Astrocyte (in vitro differentiated cells and primary cell): ENCODE data around the gene BUB1. TPM values are rescaled to one million over a fixed set of nuclear protein-coding genes. Genes with fewer than 3 reads are reported as not detected.

Experiments
- DNase-seq: peaks from one replicate; pipeline ENCODE4 v3.0.0-alpha.2; 2010; ENCODE audit warnings: low read depth
- FAIRE-seq: peaks from 2 replicates; lab custom pipeline; 2011; peaks lifted over from hg19 to GRCh38; lab: Jason Lieb, UNC
- H2AFZ ChIP-seq: 2 replicates; pipeline ENCODE4 v1.6.0; 2012; ENCODE audit warnings: low read depth, low read length, inconsistent platforms
- H3K27ac ChIP-seq: 2 replicates; pipeline ENCODE4 v1.5.1; 2011; ENCODE audit warnings: low read depth, low read length, inconsistent platforms
- H3K27me3 ChIP-seq: 2 replicates; pipeline ENCODE4 v1.6.0; 2011; ENCODE audit warnings: low read length, inconsistent platforms; ENCODE audit not compliant: insufficient read depth
- H3K36me3 ChIP-seq: 2 replicates; pipeline ENCODE4 v1.5.1; 2011; ENCODE audit warnings: low read length, inconsistent platforms; ENCODE audit not compliant: insufficient read depth
- H3K4me1 ChIP-seq: 2 replicates; pipeline ENCODE4 v1.5.1; 2011; ENCODE audit warnings: low read length, inconsistent platforms; ENCODE audit not compliant: insufficient read depth
- H3K4me2 ChIP-seq: 2 replicates; pipeline ENCODE4 v1.6.0; 2012; ENCODE audit warnings: low read length, inconsistent platforms
- H3K4me3 ChIP-seq: 2 replicates; pipeline ENCODE4 v1.5.1; 2011; ENCODE audit warnings: low read depth, mild to moderate bottlenecking, low read length, inconsistent platforms; ENCODE audit not compliant: insufficient read depth
- H3K79me2 ChIP-seq: 2 replicates; pipeline ENCODE4 v1.6.0; 2012; ENCODE audit warnings: mild to moderate bottlenecking, low read length, inconsistent platforms; ENCODE audit not compliant: insufficient read depth
- H3K9ac ChIP-seq: 2 replicates; pipeline ENCODE4 v1.6.0; 2012; ENCODE audit warnings: mild to moderate bottlenecking, low read length, inconsistent platforms
- H3K9me3 ChIP-seq: 2 replicates; pipeline ENCODE4 v1.5.1; 2012; ENCODE audit warnings: low read depth, mild to moderate bottlenecking, low read length, inconsistent platforms; ENCODE audit not compliant: insufficient read depth
- H4K20me1 ChIP-seq: 2 replicates; pipeline ENCODE4 v1.6.0; 2012; ENCODE audit warnings: low read length, inconsistent platforms; ENCODE audit not compliant: insufficient read depth
- H3K27ac Mint-ChIP-seq: one replicate; pipeline ENCODE4 v1.8.0; 2021; ENCODE audit warnings: mild to moderate bottlenecking, mixed read lengths; ENCODE audit not compliant: unreplicated experiment
- H3K27me3 Mint-ChIP-seq: one replicate; pipeline ENCODE4 v1.8.0; 2021; ENCODE audit warnings: low read depth, mixed read lengths; ENCODE audit not compliant: unreplicated experiment
- H3K36me3 Mint-ChIP-seq: one replicate; pipeline ENCODE4 v1.8.0; 2021; ENCODE audit warnings: low read depth, mixed read lengths; ENCODE audit not compliant: unreplicated experiment
- H3K4me1 Mint-ChIP-seq: one replicate; pipeline ENCODE4 v1.8.0; 2021; ENCODE audit warnings: low read depth, mixed read lengths; ENCODE audit not compliant: unreplicated experiment
- H3K4me3 Mint-ChIP-seq: one replicate; pipeline ENCODE4 v1.8.0; 2021; ENCODE audit warnings: mild to moderate bottlenecking, moderate library complexity, mixed read lengths; ENCODE audit not compliant: unreplicated experiment
- H3K9me3 Mint-ChIP-seq: one replicate; pipeline ENCODE4 v1.8.0; 2021; ENCODE audit warnings: mild to moderate bottlenecking, mixed read lengths; ENCODE audit not compliant: unreplicated experiment
- EZH2 ChIP-seq: IDR thresholded peaks from 2 replicates; pipeline ENCODE4 v1.6.1; 2012; ENCODE audit warnings: mild to moderate bottlenecking, low read length, inconsistent platforms; ENCODE audit not compliant: insufficient read depth
- total RNA-seq: library from RNA; stranded (reverse); gene quantifications from 2 replicates; pipeline ENCODE4 v1.2.1, GENCODE V29; 2021
- TF ChIP-seq, protein P1 (sequence below): IDR thresholded peaks from 2 replicates; pipeline ENCODE4 v1.5.1; 2011; ENCODE audit warnings: low read depth, mild to moderate bottlenecking, inconsistent platforms, low read length, moderate library complexity; ENCODE audit not compliant: insufficient read depth

The BUB1 gene
- total RNA-seq, 1 donor from 2014 or later: 8.0 TPM

DNA sequence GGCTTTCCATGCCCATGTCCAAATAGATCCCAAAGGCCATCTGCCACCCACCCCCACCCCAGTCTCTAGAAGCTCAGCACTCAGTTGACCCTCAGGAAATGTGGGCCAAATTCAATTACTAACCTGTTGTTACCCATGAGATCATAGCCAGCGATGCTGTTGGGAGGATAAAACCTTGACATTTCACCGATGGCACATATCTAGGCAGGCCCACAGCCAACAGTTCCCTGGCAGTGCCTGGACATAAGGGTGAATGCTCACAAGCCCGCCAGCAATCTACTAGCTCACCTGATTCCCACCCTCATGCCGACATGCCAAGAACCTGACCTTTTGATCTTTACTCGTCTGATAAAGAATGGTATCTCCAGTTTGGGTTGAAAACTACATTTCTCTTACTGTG is 42.7 kb upstream of the BUB1 start:
- TF ChIP-seq EZH2: no peak
- TF ChIP-seq, protein P1, sequence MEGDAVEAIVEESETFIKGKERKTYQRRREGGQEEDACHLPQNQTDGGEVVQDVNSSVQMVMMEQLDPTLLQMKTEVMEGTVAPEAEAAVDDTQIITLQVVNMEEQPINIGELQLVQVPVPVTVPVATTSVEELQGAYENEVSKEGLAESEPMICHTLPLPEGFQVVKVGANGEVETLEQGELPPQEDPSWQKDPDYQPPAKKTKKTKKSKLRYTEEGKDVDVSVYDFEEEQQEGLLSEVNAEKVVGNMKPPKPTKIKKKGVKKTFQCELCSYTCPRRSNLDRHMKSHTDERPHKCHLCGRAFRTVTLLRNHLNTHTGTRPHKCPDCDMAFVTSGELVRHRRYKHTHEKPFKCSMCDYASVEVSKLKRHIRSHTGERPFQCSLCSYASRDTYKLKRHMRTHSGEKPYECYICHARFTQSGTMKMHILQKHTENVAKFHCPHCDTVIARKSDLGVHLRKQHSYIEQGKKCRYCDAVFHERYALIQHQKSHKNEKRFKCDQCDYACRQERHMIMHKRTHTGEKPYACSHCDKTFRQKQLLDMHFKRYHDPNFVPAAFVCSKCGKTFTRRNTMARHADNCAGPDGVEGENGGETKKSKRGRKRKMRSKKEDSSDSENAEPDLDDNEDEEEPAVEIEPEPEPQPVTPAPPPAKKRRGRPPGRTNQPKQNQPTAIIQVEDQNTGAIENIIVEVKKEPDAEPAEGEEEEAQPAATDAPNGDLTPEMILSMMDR: no peak
- Histone ChIP-seq H3K27me3 (peaks cover 30% of the 10 kb centered on the region), H3K9me3 (no peaks in the 10 kb centered on the region), H3K4me2 (no peak overlapping the region), H3K36me3 (no peaks in the 10 kb centered on the region), H3K4me3 (no peak overlapping the region), H3K4me1 (no peaks in the 10 kb centered on the region), H3K79me2 (no peaks in the 10 kb centered on the region), H2AFZ (no peak overlapping the region), H4K20me1 (no peaks in the 10 kb centered on the region), H3K27ac (no peak overlapping the region), H3K9ac (no peak overlapping the region)
- DNase-seq: no peak
- H3K27me3 Mint-ChIP-seq: peaks cover 36% of the 10 kb centered on the region
- no peak overlapping the region for H3K4me3 Mint-ChIP-seq
- no peaks in the 10 kb centered on the region for H3K36me3 Mint-ChIP-seq
- no peak for FAIRE-seq
- H3K9me3 Mint-ChIP-seq: no peaks in the 10 kb centered on the region
- H3K4me1 Mint-ChIP-seq: peaks cover 5% of the 10 kb centered on the region
- no peak overlapping the region for H3K27ac Mint-ChIP-seq

DNA sequence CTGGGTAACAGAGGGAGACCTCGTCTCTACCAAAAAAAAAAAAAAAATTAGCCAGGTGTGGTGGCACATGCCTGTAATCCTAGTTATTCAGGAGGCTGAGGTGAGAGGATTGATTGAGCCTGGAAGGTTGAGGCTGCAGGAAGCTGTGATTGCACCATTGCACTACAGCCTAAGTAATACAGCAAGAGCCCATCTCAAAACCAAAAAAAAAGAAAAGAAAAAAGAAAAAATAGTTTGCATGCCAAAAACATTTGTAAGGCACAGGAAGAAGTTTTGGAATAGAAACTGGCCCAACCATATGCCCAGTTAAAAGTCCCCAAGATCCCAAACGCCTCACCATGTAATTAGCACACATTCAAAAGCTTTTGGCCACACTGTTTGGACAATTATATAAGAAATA is 41.1 kb upstream of the BUB1 start:
- no peaks in the 10 kb centered on the region for H3K9me3 ChIP-seq
- H3K4me3 ChIP-seq: no peak overlapping the region
- no peak overlapping the region for H3K27ac ChIP-seq
- FAIRE-seq (no peak), DNase-seq (no peak)
- Mint-ChIP-seq H3K27ac (no peak overlapping the region), H3K4me1 (peaks cover 5% of the 10 kb centered on the region), H3K9me3 (no peaks in the 10 kb centered on the region), H3K27me3 (peaks cover 26% of the 10 kb centered on the region), H3K4me3 (no peak overlapping the region), H3K36me3 (no peaks in the 10 kb centered on the region)
- H3K4me2 ChIP-seq: no peak overlapping the region
- H3K79me2 ChIP-seq: no peaks in the 10 kb centered on the region
- TF ChIP-seq, protein P1: no peak
- TF ChIP-seq EZH2: no peak
- no peak overlapping the region for H2AFZ ChIP-seq
- no peaks in the 10 kb centered on the region for H4K20me1 ChIP-seq
- no peaks in the 10 kb centered on the region for H3K4me1 ChIP-seq
- no peak overlapping the region for H3K9ac ChIP-seq
- H3K36me3 ChIP-seq: no peaks in the 10 kb centered on the region
- peaks cover 31% of the 10 kb centered on the region for H3K27me3 ChIP-seq

DNA sequence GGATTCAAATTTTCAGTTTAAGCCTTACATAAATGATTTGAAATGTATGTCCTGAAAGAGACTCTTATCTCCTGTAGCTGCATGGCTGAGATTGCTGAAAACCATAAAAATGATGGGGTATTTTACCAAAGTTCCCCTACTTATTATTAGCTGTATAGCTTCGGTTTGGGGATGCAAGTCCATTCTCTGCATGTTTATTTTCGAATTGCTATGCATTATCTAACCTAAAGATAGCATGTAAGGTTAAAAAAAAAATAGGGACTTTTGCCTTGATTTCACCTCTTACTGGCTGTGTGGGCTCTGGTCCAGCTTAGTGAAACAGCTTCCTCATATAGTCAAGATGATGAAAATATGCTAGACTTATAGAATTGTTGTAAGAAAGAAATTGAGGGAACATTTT is 40.5 kb upstream of the BUB1 start:
- H2AFZ ChIP-seq: no peak overlapping the region
- Mint-ChIP-seq H3K4me1 (peaks cover 8% of the 10 kb centered on the region), H3K9me3 (no peaks in the 10 kb centered on the region), H3K4me3 (no peak overlapping the region), H3K27me3 (peaks cover 23% of the 10 kb centered on the region), H3K27ac (no peak overlapping the region), H3K36me3 (no peaks in the 10 kb centered on the region)
- H3K9ac ChIP-seq: no peak overlapping the region
- no peak overlapping the region for H3K4me2 ChIP-seq
- no peaks in the 10 kb centered on the region for H3K4me1 ChIP-seq
- H3K79me2 ChIP-seq: no peaks in the 10 kb centered on the region
- no peaks in the 10 kb centered on the region for H4K20me1 ChIP-seq
- no peaks in the 10 kb centered on the region for H3K36me3 ChIP-seq
- no peak overlapping the region for H3K27ac ChIP-seq
- FAIRE-seq (no peak), DNase-seq (no peak)
- H3K9me3 ChIP-seq: no peaks in the 10 kb centered on the region
- TF ChIP-seq, protein P1: no peak
- no peak for TF ChIP-seq EZH2
- H3K4me3 ChIP-seq: no peak overlapping the region
- H3K27me3 ChIP-seq: peaks cover 31% of the 10 kb centered on the region
